DND-41 (cell line): ENCODE data around the gene TRIP10.
"Not testable (repeated sequence)": the region's sequence is repeated elsewhere in the genome, so short reads cannot be mapped to it uniquely, and the experiment has no call there.

Experiments used
- CTCF ChIP-seq: IDR thresholded peaks from 2 replicates; pipeline ENCODE4 v1.5.1; 2012; ENCODE audit warnings: borderline replicate concordance, low read length, moderate library complexity, mild to moderate bottlenecking; ENCODE audit not compliant: poor library complexity, severe bottlenecking; ENCODE audit errors: extremely low read depth
- EZH2 ChIP-seq: IDR thresholded peaks from 3 replicates; pipeline ENCODE4 v1.6.1; 2012; ENCODE audit warnings: borderline replicate concordance, low read depth, mild to moderate bottlenecking, moderate library complexity, low read length, inconsistent platforms; ENCODE audit not compliant: severe bottlenecking

- not testable (repeated sequence) for TF ChIP-seq CTCF, EZH2
These were observed 36.6 kb downstream of the TRIP10 start for GRCh38 chr19:6776045-6776444.
